PC-9 (cell line): Measurements from ENCODE around the gene KBTBD6.

Experiments used
- CTCF ChIP-seq: fragments of 200-600 bp; sonication (generic); conservative IDR thresholded peaks from 2 replicates; pipeline ENCODE4 v1.6.1; 2017; ENCODE audit warnings: mixed run types, antibody characterized with exemption, mild to moderate bottlenecking, moderate library complexity
- EZH2 ChIP-seq: fragments of 200-600 bp; sonication (generic); IDR thresholded peaks from 2 replicates; pipeline ENCODE4 v1.8.0; 2017; ENCODE audit warnings: antibody characterized with exemption, low read depth

- no peak for TF ChIP-seq EZH2
- no peak for TF ChIP-seq CTCF
Observed at GRCh38 chr13:41162151-41162550, 29.5 kb upstream of the KBTBD6 start.
